Measurements from ENCODE around the gene BICD2.
A peak's percentile ranks its signal among the peaks of the same experiment; 100 is the strongest.

DNA sequence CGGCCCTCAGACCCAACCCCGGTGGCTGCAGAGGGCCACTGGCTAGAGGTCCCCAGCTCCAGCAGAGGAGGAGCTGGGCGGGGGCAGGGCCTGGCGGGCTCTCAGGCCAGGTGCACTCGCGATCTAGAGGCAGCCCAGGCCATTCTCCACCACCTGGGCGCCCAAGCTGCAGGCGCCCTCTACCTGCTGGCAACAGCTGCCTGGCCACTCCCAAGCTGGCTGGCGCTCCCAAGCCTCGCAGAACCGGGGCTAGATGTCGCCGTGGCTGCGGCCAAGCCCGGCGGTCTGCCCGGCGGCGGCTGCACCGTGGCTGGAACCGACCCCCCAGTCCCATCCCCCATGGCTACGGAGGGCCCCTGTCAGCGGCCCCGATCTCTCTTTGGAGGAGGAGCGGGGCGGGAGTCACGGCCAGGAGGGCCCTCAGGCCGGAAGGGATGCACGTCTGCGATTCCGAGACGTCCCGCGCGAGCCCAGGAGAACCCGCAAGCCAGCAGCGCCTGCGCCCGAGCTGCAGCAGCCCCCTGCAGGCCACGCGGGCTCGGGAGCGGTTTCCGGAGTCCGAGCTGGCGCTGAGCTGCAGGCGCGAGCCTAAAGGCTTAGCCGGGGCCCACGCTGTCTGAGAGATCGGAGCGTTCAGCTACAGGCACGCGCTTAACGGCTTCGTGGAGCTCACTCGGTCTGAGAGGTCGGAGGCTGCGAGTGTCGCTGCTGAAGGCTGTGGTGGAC, 44.3 kb upstream of the BICD2 start:
- TF ChIP-seq, protein P1, sequence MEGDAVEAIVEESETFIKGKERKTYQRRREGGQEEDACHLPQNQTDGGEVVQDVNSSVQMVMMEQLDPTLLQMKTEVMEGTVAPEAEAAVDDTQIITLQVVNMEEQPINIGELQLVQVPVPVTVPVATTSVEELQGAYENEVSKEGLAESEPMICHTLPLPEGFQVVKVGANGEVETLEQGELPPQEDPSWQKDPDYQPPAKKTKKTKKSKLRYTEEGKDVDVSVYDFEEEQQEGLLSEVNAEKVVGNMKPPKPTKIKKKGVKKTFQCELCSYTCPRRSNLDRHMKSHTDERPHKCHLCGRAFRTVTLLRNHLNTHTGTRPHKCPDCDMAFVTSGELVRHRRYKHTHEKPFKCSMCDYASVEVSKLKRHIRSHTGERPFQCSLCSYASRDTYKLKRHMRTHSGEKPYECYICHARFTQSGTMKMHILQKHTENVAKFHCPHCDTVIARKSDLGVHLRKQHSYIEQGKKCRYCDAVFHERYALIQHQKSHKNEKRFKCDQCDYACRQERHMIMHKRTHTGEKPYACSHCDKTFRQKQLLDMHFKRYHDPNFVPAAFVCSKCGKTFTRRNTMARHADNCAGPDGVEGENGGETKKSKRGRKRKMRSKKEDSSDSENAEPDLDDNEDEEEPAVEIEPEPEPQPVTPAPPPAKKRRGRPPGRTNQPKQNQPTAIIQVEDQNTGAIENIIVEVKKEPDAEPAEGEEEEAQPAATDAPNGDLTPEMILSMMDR (IDR thresholded peaks at IDR 0.05): peak in 3 of 5 experiments; percentile 12 to 29 (median 24)
- TF ChIP-seq EP300 (IDR thresholded peaks at IDR 0.05): peak in 1 of 2 donors; percentile 20

All from tibial nerve (tissue), 4 donors.